HG03558 (cell line): ENCODE data around the gene GTPBP4.
"Not testable (repeated sequence)": the region's sequence is repeated elsewhere in the genome, so short reads cannot be mapped to it uniquely, and the experiment has no call there.

Experiments
- ATAC-seq: cut with Tn5 transposase; IDR thresholded peaks from one replicate; pipeline ENCODE4 v1.9.1; 2021; ENCODE audit warnings: moderate number of reproducible peaks; ENCODE audit not compliant: unreplicated experiment; ENCODE audit errors: extremely low read depth

The GTPBP4 gene

DNA sequence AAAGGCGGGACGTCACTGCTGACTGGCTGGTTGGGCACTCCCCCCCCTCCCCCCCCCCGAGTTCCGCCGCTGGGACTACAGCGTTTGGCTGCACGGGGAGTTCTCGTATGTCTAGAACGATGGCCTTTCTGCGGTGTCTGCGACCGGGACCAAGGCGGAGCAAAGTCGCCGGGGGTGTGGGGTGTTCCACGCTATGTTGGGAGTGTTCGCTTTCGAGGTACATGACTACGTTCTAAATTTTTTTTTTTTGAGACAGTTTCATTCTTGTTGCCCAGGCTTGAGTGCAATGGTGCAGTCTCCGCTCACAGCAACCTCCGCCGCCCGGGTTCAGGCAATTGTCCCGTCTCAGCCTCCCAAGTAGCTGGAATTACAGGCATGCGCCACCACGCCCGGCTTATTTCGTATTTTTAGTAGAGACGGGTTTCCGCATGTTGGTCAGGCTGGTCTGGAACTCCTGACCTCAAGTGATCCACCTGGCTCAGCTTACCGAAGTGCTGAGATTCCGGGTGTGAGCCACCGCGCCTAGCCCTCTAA lies 61.3 kb downstream of the GTPBP4 start:
- ATAC-seq = no peak

GRCh38 chr10:1050145-1050544 lies 61.9 kb downstream of the GTPBP4 start:
- no peak for ATAC-seq

GRCh38 chr10:1050554-1050953 lies 62.3 kb downstream of the GTPBP4 start:
- ATAC-seq = no peak

DNA sequence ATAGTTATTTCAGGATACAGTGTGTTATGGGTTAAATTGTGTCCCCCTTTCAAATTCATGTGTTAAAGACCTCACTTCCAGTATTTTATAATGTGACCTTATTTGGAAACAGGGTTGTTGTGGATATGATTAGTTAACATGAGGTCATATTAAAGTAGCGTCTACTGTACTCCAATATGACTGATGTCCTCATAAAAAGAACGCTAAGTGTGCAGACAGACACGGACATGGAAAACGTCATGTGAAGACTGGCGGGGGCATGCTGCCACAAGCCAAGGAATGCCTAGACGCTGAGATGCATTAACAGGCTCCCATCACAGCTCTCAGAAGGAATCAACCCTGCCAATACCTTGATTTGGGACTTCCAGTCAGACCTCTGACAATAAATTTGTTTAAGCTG lies 66.5 kb downstream of the GTPBP4 start:
- ATAC-seq = no peak

DNA sequence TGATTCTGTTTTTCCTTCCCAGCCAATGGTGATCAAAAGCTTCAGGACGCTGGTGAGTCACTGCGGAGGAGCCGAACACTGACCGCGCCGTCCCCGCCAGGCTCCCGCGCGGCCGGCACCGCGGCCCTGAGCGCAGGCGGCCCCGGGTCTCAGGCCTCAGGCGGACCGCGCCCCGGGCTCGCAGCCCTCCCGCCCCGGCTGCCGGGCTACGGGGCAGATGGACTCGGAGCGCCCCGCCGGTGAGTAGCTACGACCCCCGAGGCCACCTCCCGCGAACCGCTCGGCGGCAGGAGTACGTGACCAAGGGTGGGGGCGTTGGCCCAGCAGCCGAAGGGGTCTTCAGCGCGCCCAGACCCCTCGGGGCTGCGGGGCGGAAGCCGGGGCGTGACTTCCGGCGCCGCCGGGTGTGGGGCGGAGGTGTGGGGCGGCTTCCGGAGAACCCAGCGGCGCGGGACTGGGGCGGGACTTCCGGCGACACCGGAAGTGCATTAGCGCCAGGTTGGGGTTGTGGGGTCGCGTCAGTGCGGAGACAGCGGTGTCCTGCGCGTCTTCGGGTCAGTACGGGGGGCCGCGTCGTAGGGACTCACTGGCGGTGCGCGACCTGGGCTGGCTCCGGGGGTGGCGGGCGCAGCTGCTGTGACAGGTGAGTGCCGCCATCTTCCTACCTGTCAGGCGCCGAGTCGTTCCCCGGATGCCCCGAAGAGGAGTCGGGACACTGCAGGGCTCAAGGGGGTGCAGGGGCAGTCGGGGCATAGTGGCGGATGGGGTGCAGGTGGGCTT lies 68.3 kb downstream of the GTPBP4 start, which contains the start of gene WDR37:
TSS of gene WDR37 (plus strand) at position 60 of the 780 bp plus-strand sequence. CDS start 15,771 bp downstream, outside the sequence.
- ATAC-seq = peak; percentile 69

DNA sequence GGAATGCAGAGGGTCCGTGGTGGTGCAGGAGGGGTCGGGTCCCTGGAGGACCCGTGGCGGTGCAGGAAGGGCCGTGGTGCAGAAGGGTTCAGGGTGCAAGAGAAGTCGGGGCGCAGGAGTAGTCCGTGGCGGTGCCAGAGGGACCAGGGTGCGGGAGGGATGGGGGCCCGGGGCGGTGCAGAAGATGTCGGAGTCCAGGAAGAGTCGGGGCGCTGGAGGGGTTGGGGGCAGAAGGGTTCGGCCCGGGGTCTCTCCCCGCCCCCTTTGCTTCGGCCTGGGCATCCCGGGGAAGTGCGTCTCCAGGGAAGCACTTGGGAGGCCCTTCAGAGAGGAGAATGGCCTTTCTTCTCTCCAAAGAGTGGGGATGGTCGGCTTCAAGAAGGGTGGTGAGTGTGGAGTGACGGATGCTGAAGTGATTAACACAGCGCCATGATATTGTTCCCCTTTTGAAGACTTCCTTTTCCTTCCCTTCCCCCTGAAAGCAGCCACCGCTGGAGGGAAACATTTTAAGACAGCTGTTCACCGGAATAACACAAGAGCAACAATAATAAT lies 68.9 kb downstream of the GTPBP4 start:
- ATAC-seq = no peak

DNA sequence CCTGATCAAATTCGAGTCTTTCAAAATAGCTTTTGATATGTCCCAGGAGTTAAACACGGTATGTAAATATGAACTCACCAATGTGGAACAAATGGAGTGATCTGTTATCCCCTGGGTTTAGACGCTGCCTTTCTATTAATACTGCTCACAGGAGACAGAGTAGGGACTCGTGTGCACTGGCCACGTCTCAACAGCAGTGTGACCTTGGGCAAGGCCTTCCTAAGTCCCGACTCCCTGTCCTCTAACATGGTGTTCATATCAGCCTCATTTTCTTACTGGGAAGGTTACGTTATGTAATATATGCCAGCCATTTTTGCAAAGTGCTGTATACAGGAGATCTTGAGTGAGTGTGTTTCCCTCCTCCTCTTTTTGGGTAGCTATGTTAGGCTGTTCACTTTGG lies 69.8 kb downstream of the GTPBP4 start:
- no peak for ATAC-seq

DNA sequence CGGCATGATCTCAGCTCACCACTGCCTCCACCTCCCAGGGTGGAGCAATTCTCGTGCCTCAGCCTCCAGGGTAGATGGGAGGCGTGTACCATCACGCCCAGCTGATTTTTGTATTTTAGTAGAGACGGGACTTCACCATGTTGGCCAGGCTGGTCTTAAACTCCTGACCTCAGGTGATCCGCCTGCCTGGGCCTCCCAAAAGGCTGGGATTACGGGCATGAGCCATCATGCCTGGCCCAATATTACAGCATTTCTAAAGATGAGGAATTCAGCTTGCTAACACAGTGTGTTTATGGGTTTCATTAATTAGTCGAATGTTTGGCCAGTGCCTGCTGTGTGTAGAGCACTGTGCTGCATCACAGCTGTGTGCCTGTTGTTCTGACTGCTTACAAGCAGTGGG lies 71.7 kb downstream of the GTPBP4 start:
- ATAC-seq = no peak

DNA sequence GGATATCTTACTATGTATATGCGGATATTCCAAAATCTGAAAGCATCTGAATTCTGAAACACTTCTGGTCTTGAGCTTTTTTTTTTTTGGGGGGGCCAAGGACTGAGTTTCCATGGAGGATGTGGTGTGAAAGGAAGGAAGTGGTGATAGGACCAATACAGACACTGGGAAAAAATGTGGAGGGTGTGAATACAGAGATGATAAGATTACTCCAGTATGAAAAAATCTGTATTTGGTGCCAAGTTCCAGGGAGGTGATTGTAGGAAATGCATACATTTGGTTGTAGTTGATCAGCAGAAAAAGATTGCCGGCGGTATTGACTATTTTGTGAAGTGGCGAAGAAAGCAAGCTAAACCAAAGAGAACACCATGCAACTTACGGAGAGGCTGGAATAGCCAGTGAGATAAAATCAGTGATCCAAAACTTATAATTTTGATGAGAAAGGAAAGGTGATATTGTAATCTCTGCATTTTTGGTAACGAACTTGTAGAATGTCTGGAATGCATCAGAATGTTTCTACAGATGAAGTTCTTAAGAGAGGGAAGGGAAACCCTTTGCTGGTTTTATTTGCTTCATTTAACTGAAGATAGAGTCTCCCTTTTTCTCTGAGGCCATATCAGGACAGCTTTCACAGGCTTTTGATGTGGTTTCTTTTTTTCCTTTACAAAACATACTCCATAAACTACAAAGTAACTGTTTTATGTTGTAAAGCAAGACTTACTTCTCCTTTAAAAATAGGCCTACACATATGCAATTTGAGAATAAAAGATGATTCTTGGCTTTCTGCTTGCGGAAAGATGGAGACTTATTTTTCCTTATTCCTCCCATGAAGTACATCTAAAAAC lies 73.9 kb downstream of the GTPBP4 start:
- ATAC-seq = no peak

GRCh38 chr10:1063232-1063865 lies 75.1 kb downstream of the GTPBP4 start:
- ATAC-seq = no peak

DNA sequence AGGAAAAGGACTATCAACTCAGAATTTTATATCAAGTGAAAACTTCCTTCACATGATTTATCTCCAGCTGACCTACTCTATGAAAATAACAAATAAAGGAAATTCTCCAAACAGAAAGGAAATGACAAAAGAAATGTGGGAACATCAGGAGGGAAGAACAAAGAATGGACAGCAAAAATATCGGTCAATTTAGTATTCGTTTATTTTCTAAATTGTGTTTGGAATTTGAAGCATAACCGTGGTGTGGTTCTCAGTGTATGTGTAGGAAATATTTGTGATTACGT lies 76.7 kb downstream of the GTPBP4 start:
- ATAC-seq = no peak

GRCh38 chr10:1066734-1067133 lies 78.5 kb downstream of the GTPBP4 start:
- ATAC-seq = not testable (repeated sequence)

- ATAC-seq = no peak
Measured at GRCh38 chr10:1068380-1069361, 80.4 kb downstream of the GTPBP4 start.
